CD4-positive, alpha-beta T cell treated with Interleukin-12 subunit alpha and Interleukin-12 subunit beta, for 1 hour (primary cell): ENCODE data around the gene XPO6.
"Not testable (repeated sequence)": the region's sequence is repeated elsewhere in the genome, so short reads cannot be mapped to it uniquely, and the experiment has no call there.

Source experiments
- DNase-seq: peaks from one replicate; pipeline ENCODE4 v3.0.0-alpha.2; 2020

Gene XPO6

DNA sequence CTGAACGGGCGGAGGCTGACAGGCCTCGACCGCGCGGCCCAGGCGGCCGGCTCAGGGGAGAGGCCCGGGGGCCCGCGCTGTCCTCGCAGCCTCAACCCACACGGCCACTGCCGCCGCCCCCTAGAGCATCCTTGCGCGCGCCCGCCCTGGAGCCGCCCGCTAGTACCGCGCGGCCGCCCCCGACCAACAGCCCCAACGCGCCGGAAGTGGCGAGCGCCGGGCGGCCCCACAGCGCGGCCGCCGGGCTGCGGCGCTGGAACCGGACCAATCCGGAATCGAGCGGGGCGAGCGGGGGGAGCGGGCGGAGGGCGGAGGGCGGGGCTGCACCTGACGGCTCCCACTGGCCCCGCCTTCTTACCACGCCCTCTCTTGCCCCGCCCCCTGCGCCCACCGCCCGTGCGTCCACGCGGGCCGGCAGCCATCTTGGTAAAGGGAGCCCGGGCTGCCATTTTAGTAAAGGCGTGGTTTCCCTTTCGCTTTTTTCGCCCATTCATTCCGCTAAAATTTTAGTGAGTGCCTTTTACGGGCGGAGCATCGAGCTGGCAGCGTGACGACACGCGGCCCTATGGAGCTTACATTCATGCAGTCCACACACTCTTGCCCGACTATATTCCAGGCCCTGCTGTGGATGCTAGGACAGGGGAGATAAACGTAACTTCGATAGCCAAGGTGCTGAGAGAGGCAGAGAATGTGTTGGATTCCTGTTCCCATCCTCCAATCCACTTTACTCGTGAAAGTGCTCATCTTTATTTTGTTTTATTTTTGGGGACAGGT is at the start of gene XPO6:
XPO6 (minus strand) TSS at position 208 of the 774 bp plus-strand sequence. CDS start 597 bp downstream, outside the sequence.
- peak; percentile 98 for DNase-seq

GRCh38 chr16:28260193-28260592 is 48.4 kb upstream of the XPO6 start:
- DNase-seq: no peak

DNA sequence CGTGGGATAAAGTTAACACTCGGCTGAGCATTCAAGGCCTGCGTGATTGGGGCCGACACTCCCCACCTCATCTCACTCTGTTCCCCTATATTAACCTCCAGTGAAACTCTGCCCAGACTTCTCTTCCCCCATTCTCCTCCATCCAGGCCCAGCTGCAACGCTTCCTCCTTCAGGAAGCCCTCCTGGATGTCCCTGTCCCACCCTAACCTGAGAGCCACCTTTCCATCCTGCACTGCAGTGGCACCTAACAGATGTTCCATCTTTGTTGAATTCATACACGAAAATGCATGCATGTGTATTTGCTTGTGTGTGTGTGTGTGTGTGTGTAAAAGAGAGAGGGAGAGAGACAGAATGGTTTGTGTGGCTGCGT is 48.0 kb upstream of the XPO6 start:
- DNase-seq: no peak

- no peak for DNase-seq
Measured at GRCh38 chr16:28259091-28259780, 47.5 kb upstream of the XPO6 start.

GRCh38 chr16:28258567-28258966 is 46.8 kb upstream of the XPO6 start:
- no peak for DNase-seq

GRCh38 chr16:28257256-28257655 is 45.5 kb upstream of the XPO6 start:
- no peak for DNase-seq

- DNase-seq: no peak
Measured at GRCh38 chr16:28255838-28256237, 44.1 kb upstream of the XPO6 start.

- DNase-seq: no peak
Measured at GRCh38 chr16:28254158-28254557, 42.4 kb upstream of the XPO6 start.

DNA sequence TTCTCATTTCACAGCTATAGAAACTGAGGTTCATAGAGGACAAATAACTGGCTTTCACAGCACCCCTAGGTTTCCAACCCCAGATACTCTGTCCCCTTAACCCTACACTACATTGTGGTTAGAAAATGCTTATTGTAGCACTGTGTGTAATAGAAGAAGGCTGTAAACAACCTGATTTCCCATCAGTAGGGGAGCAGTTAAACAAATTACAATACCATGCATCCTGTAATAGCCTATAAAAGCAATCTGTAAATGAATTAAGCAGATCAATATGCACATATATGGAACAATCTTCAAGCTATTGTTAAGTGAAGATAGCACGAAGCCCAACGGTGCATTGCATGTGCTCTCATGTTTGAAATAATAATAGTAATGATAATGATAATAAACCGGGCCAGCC is 39.2 kb upstream of the XPO6 start:
- no peak for DNase-seq

GRCh38 chr16:28249483-28249882 is 37.7 kb upstream of the XPO6 start:
- not testable (repeated sequence) for DNase-seq

DNA sequence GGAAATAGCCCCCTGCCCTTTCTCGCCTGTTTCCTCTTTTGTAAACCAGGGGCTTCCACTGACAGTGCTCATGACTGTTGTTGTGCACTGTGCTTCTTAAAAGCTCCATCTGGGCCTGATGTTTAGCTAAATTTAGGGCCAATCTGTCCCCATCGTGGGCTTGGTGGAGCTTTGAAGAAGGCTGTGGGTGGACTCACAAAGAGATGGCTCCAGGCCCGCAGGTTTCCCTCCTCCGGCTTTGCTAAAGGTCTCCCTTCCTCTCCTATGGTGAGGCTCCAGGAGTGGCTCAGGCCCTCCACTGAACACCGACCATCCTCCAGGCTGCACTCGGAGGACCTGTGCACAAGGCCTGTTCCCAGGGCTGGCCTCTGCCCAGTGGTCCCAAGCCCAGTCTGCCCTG is 30.2 kb upstream of the XPO6 start:
- no peak for DNase-seq

GRCh38 chr16:28237754-28238357 is 26.1 kb upstream of the XPO6 start:
- DNase-seq: no peak

DNA sequence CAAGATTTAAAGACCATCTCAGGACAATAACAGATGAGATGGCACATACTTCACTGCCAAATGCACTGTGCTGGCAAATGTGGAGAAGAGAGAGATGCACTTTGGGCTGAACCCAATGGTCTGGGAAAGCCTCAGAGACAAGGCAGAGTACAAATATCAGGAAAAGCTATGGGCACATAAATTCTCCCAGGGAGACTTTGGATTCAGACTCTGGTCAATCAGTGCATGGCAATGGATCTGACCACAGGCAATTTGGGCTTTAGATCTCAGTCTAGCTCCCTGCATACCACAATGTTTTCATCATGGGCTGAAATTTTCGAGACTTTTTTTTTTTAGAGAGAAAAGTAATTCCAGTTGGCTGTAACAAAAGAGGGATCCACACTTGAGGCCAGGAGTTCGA is 20.0 kb upstream of the XPO6 start:
- no peak for DNase-seq

DNA sequence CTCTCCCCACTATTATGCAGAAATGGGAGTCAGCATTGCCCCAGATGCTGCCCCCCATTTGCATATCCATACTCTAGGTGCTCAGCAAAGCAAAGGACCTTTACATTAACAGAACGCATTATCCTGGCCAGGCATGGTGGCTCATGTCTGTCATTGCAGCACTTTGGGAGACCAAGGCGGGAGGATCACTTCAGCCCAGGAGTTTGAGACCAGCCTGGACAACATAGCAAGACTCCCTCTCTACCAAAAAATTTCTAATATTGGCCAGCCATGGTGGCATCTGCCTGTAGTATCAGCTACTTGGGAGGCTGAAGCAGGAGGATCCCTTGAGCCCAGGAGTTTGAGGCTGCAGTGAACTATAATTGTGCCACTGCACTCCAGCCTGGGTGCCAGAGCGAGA is 12.1 kb upstream of the XPO6 start:
- not testable (repeated sequence) for DNase-seq

GRCh38 chr16:28219777-28220176 is 8.0 kb upstream of the XPO6 start:
- DNase-seq: not testable (repeated sequence)

- DNase-seq: no peak
Measured at GRCh38 chr16:28219282-28219681, 7.5 kb upstream of the XPO6 start.

DNA sequence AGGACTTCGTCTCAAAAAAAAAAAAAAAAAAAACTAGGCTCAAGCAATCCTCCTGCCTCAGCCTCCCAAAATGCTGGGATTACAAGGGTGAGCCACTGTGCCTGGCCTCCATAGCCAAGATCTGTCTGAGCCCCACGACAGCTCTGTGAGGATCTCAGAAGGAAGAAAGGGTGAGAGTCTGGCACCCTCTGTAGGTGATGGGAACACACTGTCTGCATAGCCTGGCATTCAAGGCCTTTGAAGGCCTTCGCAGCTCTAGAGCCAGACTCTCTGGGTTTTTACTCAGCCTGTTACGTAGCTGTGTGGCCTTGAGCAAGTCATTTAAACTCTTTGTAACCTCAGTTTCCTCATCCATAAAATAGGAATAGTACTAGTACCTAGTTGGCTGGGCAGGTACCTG is 6.3 kb upstream of the XPO6 start:
- peak; percentile 84 for DNase-seq

DNA sequence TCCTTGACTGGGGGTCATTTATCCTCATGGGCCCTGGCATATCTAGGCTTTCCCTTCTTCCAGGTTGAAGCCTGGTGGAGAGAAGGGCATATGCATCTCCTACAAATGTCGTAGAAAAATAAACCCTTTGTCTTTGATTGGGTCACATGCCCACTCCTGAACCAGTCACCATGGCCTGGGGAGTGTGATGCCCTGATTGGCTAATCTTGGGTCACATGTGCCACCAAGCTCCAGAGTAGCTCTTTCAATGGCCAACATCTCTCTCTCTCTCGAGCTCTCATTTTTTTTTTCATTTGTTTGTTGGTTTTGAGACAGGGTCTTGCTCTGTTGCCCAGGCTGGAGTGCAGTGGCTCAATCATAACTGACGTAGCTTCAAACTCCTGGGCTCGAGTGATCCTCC is 5.6 kb upstream of the XPO6 start:
- DNase-seq: no peak

GRCh38 chr16:28213396-28213795 is 1.6 kb upstream of the XPO6 start:
- no peak for DNase-seq

DNA sequence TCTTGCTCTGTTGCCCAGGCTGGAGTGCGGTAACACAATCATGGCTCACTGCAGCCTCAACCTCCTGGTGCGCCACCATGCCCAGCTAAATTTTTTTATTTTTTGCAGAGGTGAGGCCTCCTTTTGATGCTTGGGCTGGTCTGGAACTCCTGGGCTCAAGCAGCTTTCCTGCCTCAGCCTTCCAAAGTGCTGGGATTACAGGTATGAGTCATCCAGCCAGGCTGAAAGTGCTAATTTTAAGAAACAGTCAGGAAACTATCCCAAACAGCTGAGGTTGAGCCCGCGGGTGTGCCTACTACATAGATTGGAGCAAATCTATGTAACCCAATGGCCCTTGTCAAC is 738 bp upstream of the XPO6 start:
- no peak for DNase-seq

GRCh38 chr16:28210979-28211588 is 681 bp downstream of the XPO6 start:
- peak; percentile 54 for DNase-seq

DNA sequence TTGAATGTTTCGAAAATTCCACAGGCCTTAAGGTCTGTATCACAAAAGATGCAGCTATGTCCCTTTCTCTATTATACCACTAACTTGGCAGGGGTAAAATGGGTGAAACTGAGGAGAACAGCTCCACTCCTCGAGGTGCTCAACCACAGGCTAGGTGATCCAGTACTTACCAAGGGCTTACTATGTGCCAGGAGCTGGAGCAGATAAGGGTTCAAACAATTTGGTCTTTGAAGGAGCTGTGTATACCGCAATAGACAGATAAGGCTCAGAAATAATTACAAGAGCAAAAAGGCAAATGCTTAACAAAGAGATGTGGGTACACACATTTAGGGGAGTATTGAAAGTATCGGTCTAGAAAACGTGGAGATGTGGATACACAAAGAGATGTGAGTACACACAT is 1.5 kb downstream of the XPO6 start:
- DNase-seq: no peak

- DNase-seq: no peak
Measured at GRCh38 chr16:28208824-28209223, 2.9 kb downstream of the XPO6 start.

GRCh38 chr16:28208131-28208530 is 3.6 kb downstream of the XPO6 start:
- no peak for DNase-seq
